Thyroid gland (tissue), 4 donors: ENCODE results near the gene TIGD2.

ENCODE experiments used
- POLR2A ChIP-seq, 2 donors: fragments of 450-650 bp; IDR thresholded peaks; one replicate each; pipeline ENCODE4 v1.6.1; 2017; ENCODE audit warnings: antibody characterized with exemption in 2 of 2, mild to moderate bottlenecking in 2 of 2, moderate library complexity in 1 of 2
- TF ChIP-seq, protein P1 (sequence below), 6 experiments: fragments of 200-600 bp in 3 of 6; fragments of 450-650 bp in 3 of 6; sonication (generic) in 3 of 6; IDR thresholded peaks; one replicate each; pipeline ENCODE4 v1.5.1; 2016 to 2019; ENCODE audit warnings: antibody characterized with exemption in 6 of 6, mild to moderate bottlenecking in 2 of 6, inconsistent platforms in 1 of 6, moderate library complexity in 1 of 6

DNA sequence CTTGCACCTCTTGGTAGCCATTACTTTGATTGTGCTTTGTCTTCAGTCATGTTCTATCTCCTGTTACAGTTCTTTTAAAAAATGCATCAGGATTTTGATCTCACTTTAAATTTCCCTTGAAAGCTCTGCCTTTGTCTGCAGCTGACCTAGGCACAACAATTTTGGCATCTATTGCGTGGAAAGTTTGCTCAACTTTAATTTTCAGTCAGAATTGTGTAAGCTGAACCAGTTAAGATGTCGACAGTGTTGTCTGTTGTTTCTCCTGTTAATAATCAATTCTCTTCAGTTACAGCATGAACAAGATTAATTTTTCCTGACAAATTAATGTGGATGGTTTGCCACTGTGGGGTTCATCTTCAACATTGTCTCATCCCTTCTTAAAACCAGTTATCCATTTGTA lies 34.9 kb downstream of the TIGD2 start:
- TF ChIP-seq, protein P1, sequence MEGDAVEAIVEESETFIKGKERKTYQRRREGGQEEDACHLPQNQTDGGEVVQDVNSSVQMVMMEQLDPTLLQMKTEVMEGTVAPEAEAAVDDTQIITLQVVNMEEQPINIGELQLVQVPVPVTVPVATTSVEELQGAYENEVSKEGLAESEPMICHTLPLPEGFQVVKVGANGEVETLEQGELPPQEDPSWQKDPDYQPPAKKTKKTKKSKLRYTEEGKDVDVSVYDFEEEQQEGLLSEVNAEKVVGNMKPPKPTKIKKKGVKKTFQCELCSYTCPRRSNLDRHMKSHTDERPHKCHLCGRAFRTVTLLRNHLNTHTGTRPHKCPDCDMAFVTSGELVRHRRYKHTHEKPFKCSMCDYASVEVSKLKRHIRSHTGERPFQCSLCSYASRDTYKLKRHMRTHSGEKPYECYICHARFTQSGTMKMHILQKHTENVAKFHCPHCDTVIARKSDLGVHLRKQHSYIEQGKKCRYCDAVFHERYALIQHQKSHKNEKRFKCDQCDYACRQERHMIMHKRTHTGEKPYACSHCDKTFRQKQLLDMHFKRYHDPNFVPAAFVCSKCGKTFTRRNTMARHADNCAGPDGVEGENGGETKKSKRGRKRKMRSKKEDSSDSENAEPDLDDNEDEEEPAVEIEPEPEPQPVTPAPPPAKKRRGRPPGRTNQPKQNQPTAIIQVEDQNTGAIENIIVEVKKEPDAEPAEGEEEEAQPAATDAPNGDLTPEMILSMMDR (IDR thresholded peaks at IDR 0.05) = no peak
- TF ChIP-seq POLR2A (IDR thresholded peaks at IDR 0.05) = no peak
